Memory B cell (primary cell): ENCODE results near the gene STX4.

ENCODE experiments used
- ATAC-seq: fragments of 150-1000 bp; cut with Tn5 transposase; 2 replicates; pipeline ENCODE4 v1.10.0; 2021; ENCODE audit warnings: low read depth, mild to moderate bottlenecking, moderate library complexity
- DNase-seq, 2 donors: peaks; one replicate each; pipeline ENCODE4 v3.0.0; 2022; ENCODE audit warnings: low spot score in 2 of 2
- H3K27ac Mint-ChIP-seq: one replicate; pipeline ENCODE4 v1.8.0; 2022; ENCODE audit warnings: mild to moderate bottlenecking, moderate library complexity, mixed read lengths
- H3K27me3 Mint-ChIP-seq: one replicate; pipeline ENCODE4 v1.8.0; 2022; ENCODE audit warnings: mixed read lengths
- H3K36me3 Mint-ChIP-seq: one replicate; pipeline ENCODE4 v1.8.0; 2022; ENCODE audit warnings: mild to moderate bottlenecking, mixed read lengths
- H3K4me1 Mint-ChIP-seq: one replicate; pipeline ENCODE4 v1.8.0; 2022; ENCODE audit warnings: mixed read lengths
- H3K4me3 Mint-ChIP-seq: one replicate; pipeline ENCODE4 v1.8.0; 2022; ENCODE audit warnings: mild to moderate bottlenecking, moderate library complexity, mixed read lengths
- H3K9me3 Mint-ChIP-seq: one replicate; pipeline ENCODE4 v1.8.0; 2022; ENCODE audit warnings: mixed read lengths

The STX4 gene

GRCh38 chr16:30995927-30996323, 37.4 kb upstream of the STX4 start:
- Mint-ChIP-seq H3K27ac (peak overlapping the region; percentile 96), H3K36me3 (no peaks in the 10 kb centered on the region)
- ATAC-seq, result no peak

GRCh38 chr16:30996324-30996984, 36.9 kb upstream of the STX4 start:
- Mint-ChIP-seq H3K27ac (peak overlapping the region; percentile 96), H3K36me3 (no peaks in the 10 kb centered on the region), H3K4me1 (peaks cover 14% of the 10 kb centered on the region), H3K27me3 (peaks cover 1% of the 10 kb centered on the region), H3K4me3 (peak overlapping the region; percentile 98), H3K9me3 (no peaks in the 10 kb centered on the region)
- DNase-seq (no peak), ATAC-seq (no peak)

More at GRCh38 chr16:30995927-30996323, 37.4 kb upstream of the STX4 start:
- Mint-ChIP-seq H3K4me3 (peak overlapping the region; percentile 98), H3K27me3 (peaks cover 1% of the 10 kb centered on the region), H3K4me1 (peaks cover 14% of the 10 kb centered on the region), H3K9me3 (no peaks in the 10 kb centered on the region)
- no peak for DNase-seq

- no peaks in the 10 kb centered on the region for H3K36me3 Mint-ChIP-seq
- peaks cover 14% of the 10 kb centered on the region for H3K4me1 Mint-ChIP-seq
- peak; percentile 98 for ATAC-seq
- peak overlapping the region; percentile 96 for H3K27ac Mint-ChIP-seq
- peak overlapping the region; percentile 98 for H3K4me3 Mint-ChIP-seq
- H3K9me3 Mint-ChIP-seq, result no peaks in the 10 kb centered on the region
- peaks cover 3% of the 10 kb centered on the region for H3K27me3 Mint-ChIP-seq
- peak; percentile 68 to 70 for DNase-seq
These were observed 36.2 kb upstream of the STX4 start for GRCh38 chr16:30996985-30997724.

- Mint-ChIP-seq H3K4me1 (peaks cover 12% of the 10 kb centered on the region), H3K36me3 (no peaks in the 10 kb centered on the region), H3K27me3 (peaks cover 3% of the 10 kb centered on the region), H3K9me3 (no peaks in the 10 kb centered on the region), H3K4me3 (peak overlapping the region; percentile 81), H3K27ac (no peak overlapping the region)
- ATAC-seq, result no peak
- no peak for DNase-seq
These were observed 35.3 kb upstream of the STX4 start for GRCh38 chr16:30997725-30998711.

- DNase-seq (no peak), ATAC-seq (no peak)
- Mint-ChIP-seq H3K4me3 (no peak overlapping the region), H3K9me3 (no peaks in the 10 kb centered on the region), H3K27ac (no peak overlapping the region), H3K4me1 (peaks cover 12% of the 10 kb centered on the region), H3K36me3 (no peaks in the 10 kb centered on the region), H3K27me3 (peaks cover 3% of the 10 kb centered on the region)
These were observed 34.3 kb upstream of the STX4 start for GRCh38 chr16:30998852-30999761.

GRCh38 chr16:31000671-31001382, 32.5 kb upstream of the STX4 start:
- ATAC-seq (no peak), DNase-seq (no peak)
- no peaks in the 10 kb centered on the region for H3K36me3 Mint-ChIP-seq
- H3K4me1 Mint-ChIP-seq, result peaks cover 10% of the 10 kb centered on the region
- H3K27ac Mint-ChIP-seq, result no peak overlapping the region
- H3K4me3 Mint-ChIP-seq, result no peak overlapping the region
- H3K9me3 Mint-ChIP-seq, result no peaks in the 10 kb centered on the region
- H3K27me3 Mint-ChIP-seq, result peaks cover 3% of the 10 kb centered on the region

GRCh38 chr16:31001507-31002249, 31.7 kb upstream of the STX4 start:
- no peak for DNase-seq
- Mint-ChIP-seq H3K4me3 (no peak overlapping the region), H3K36me3 (no peaks in the 10 kb centered on the region), H3K27me3 (peaks cover 5% of the 10 kb centered on the region), H3K4me1 (peaks cover 5% of the 10 kb centered on the region), H3K9me3 (no peaks in the 10 kb centered on the region), H3K27ac (no peak overlapping the region)
- no peak for ATAC-seq

GRCh38 chr16:31002250-31002700, 31.1 kb upstream of the STX4 start:
- Mint-ChIP-seq H3K4me1 (peaks cover 2% of the 10 kb centered on the region), H3K4me3 (no peak overlapping the region), H3K9me3 (no peaks in the 10 kb centered on the region), H3K27ac (no peak overlapping the region), H3K27me3 (peaks cover 6% of the 10 kb centered on the region), H3K36me3 (no peaks in the 10 kb centered on the region)
- ATAC-seq (no peak), DNase-seq (no peak)

- H3K36me3 Mint-ChIP-seq, result no peaks in the 10 kb centered on the region
- no peak for DNase-seq
- H3K4me3 Mint-ChIP-seq, result no peak overlapping the region
- H3K9me3 Mint-ChIP-seq, result no peaks in the 10 kb centered on the region
- peaks cover 7% of the 10 kb centered on the region for H3K27me3 Mint-ChIP-seq
- no peaks in the 10 kb centered on the region for H3K4me1 Mint-ChIP-seq
- no peak for ATAC-seq
- H3K27ac Mint-ChIP-seq, result no peak overlapping the region
These were observed 30.5 kb upstream of the STX4 start for GRCh38 chr16:31002862-31003341.

GRCh38 chr16:31003744-31004143, 29.6 kb upstream of the STX4 start:
- H3K36me3 Mint-ChIP-seq, result no peaks in the 10 kb centered on the region
- H3K27ac Mint-ChIP-seq, result peak overlapping the region; percentile 19
- H3K4me1 Mint-ChIP-seq, result no peaks in the 10 kb centered on the region
- peaks cover 8% of the 10 kb centered on the region for H3K27me3 Mint-ChIP-seq
- no peak overlapping the region for H3K4me3 Mint-ChIP-seq
- ATAC-seq (no peak), DNase-seq (no peak)
- no peaks in the 10 kb centered on the region for H3K9me3 Mint-ChIP-seq

- no peak overlapping the region for H3K4me3 Mint-ChIP-seq
- H3K9me3 Mint-ChIP-seq, result no peaks in the 10 kb centered on the region
These were observed 28.7 kb upstream of the STX4 start for GRCh38 chr16:31004658-31005057.

More at GRCh38 chr16:31004658-31005057, 28.7 kb upstream of the STX4 start:
- Mint-ChIP-seq H3K27me3 (peaks cover 16% of the 10 kb centered on the region), H3K27ac (no peak overlapping the region), H3K36me3 (no peaks in the 10 kb centered on the region), H3K4me1 (no peaks in the 10 kb centered on the region)
- no peak for ATAC-seq
- no peak for DNase-seq
